K562 (cell line): Measurements from ENCODE around the gene PTGIR.

ENCODE experiments used
- CTCF ChIP-seq, 3 experiments: IDR thresholded peaks in 2 of 3; conservative IDR thresholded peaks in 1 of 3; 2 replicates each; pipeline ENCODE4 v1.5.1; 2011 to 2012; ENCODE audit warnings: low read length in 3 of 3, mild to moderate bottlenecking in 3 of 3, control low read depth in 2 of 3, improper control_type of control experiment in 1 of 3, inconsistent platforms in 1 of 3, low read depth in 1 of 3, mixed read lengths in 1 of 3, moderate library complexity in 1 of 3; ENCODE audit not compliant: insufficient read depth in 2 of 3
- EZH2 ChIP-seq: IDR thresholded peaks from 2 replicates; pipeline ENCODE4 v1.6.1; 2012; ENCODE audit warnings: low read depth, mild to moderate bottlenecking, inconsistent platforms, low read length, borderline replicate concordance
- HDAC6 ChIP-seq: IDR thresholded peaks from 2 replicates; pipeline ENCODE4 v1.6.1; 2012; ENCODE audit warnings: low read depth, mild to moderate bottlenecking, control low read depth, inconsistent platforms, low read length, moderate library complexity
- POLR2AphosphoS5 ChIP-seq: IDR thresholded peaks from 2 replicates; pipeline ENCODE4 v1.6.1; 2011; ENCODE audit warnings: mild to moderate bottlenecking, low read depth, low read length, moderate library complexity; ENCODE audit not compliant: control insufficient read depth, insufficient read depth
- SRF ChIP-seq, 2 experiments: fragments of 250-450, 450-650 bp in 1 of 2; sonication (Bioruptor Pico) in 1 of 2; sonication (generic) in 1 of 2; formaldehyde crosslinking; IDR thresholded peaks; 2 replicates each; pipeline versions ENCODE4 v1.5.0 to v1.5.1; 2020 to 2022; ENCODE audit warnings: mild to moderate bottlenecking in 1 of 2, missing genetic modification reagents in 1 of 2
- TFAP4 ChIP-seq: sonication (generic); formaldehyde crosslinking; IDR thresholded peaks from 2 replicates; pipeline ENCODE4 v1.8.0; 2022; ENCODE audit warnings: missing genetic modification reagents, mild to moderate bottlenecking, moderate library complexity, borderline replicate concordance
- ZBTB40 ChIP-seq, 2 experiments: fragments of 450-650 bp in 1 of 2; sonication (generic) in 1 of 2; formaldehyde crosslinking in 1 of 2; IDR thresholded peaks; 2 replicates each; pipeline versions ENCODE4 v1.7.1 to v1.9.0; 2016 to 2022; ENCODE audit warnings: inconsistent platforms in 1 of 2, mild to moderate bottlenecking in 1 of 2, missing genetic modification reagents in 1 of 2
- ZSCAN29 ChIP-seq: fragments of 450-650 bp; IDR thresholded peaks from 2 replicates; pipeline ENCODE4 v1.6.1; 2017

GRCh38 chr19:46573679-46574498 lies 51.0 kb downstream of the PTGIR start:
- no peak for TF ChIP-seq CTCF (IDR thresholded peaks at IDR 0.05 in 2 of 3, conservative IDR thresholded peaks at IDR 0.05 in 1 of 3; ENCODE audit: insufficient read depth in 2 of 3, low read depth in 1 of 3, low read length in 3 of 3)
- TF ChIP-seq ZBTB40 (IDR thresholded peaks at IDR 0.05), result no peak
- no peak for TF ChIP-seq ZBTB40 (CRISPR knock-in tag; IDR thresholded peaks at IDR 0.05)
- TF ChIP-seq SRF (CRISPR knock-in tag; IDR thresholded peaks at IDR 0.05), result no peak
- TF ChIP-seq TFAP4, result no peak
- no peak for TF ChIP-seq ZSCAN29
- TF ChIP-seq EZH2, result no peak
- TF ChIP-seq POLR2AphosphoS5, result no peak
- no peak for TF ChIP-seq HDAC6
